Measurements from ENCODE around the gene SYT7.

GRCh38 chr11:61556621-61557020, 24.3 kb downstream of the SYT7 start:
- TF ChIP-seq POLR2AphosphoS5 (IDR thresholded peaks at IDR 0.05) (no peak), POLR2A (IDR thresholded peaks at IDR 0.05) (no peak)
